ENCODE results near the gene ANKRD29. TPM values are rescaled to one million over a fixed set of nuclear protein-coding genes. Genes with fewer than 3 reads are reported as not detected.

Gene ANKRD29
- total and polyA plus RNA-seq, 9 of the 15 experiments (the other 6 are each of a cell fraction or from before 2014, with no cell fraction given) = 0.36 TPM; not detected in 8

GRCh38 chr18:23703057-23703986 is 40.6 kb upstream of the ANKRD29 start (continued):
- peak; percentile 76; the same call in 1 of the 2 replicates for TF ChIP-seq REST (IDR thresholded peaks at IDR 0.05; ENCODE audit: borderline replicate concordance)
- no peak for TF ChIP-seq REST (CRISPR knock-in tag; IDR thresholded peaks at IDR 0.05; ENCODE audit: low read depth)
- TF ChIP-seq SMC3 (conservative IDR thresholded peaks at IDR 0.05; ENCODE audit: insufficient read depth, low read depth, low read length) = peak; percentile 65
- peak; percentile 80 to 91 for TF ChIP-seq RAD21 (CRISPR knock-in tag; conservative IDR thresholded peaks at IDR 0.05 in 1 of 2, IDR thresholded peaks at IDR 0.05 in 1 of 2)
- no peak for TF ChIP-seq MLLT1 (IDR thresholded peaks at IDR 0.05)
- peak; percentile 70 for TF ChIP-seq DEAF1 (CRISPR knock-in tag; IDR thresholded peaks at IDR 0.05)
- TF ChIP-seq STAG1 (CRISPR knock-in tag; IDR thresholded peaks at IDR 0.05; ENCODE audit: borderline replicate concordance) = peak; percentile 13; the same call in 1 of the 2 replicates
- TF ChIP-seq DNMT1 (IDR thresholded peaks at IDR 0.05) = no peak
- no peak for TF ChIP-seq ZFP91 (CRISPR knock-in tag; IDR thresholded peaks at IDR 0.05)
- TF ChIP-seq ERF (CRISPR knock-in tag; IDR thresholded peaks at IDR 0.05) = no peak
- TF ChIP-seq HNRNPH1 (optimal IDR thresholded peaks at IDR 0.05; ENCODE audit: low read depth, low read length) = no peak
- no peak for TF ChIP-seq MCM3 (IDR thresholded peaks at IDR 0.05)
- no peak for TF ChIP-seq HDAC8 (tag; IDR thresholded peaks at IDR 0.05)
- no peak for TF ChIP-seq ZNF507 (tag; conservative IDR thresholded peaks at IDR 0.05)
